Measurements from ENCODE around the gene TANGO2.

The TANGO2 gene

DNA sequence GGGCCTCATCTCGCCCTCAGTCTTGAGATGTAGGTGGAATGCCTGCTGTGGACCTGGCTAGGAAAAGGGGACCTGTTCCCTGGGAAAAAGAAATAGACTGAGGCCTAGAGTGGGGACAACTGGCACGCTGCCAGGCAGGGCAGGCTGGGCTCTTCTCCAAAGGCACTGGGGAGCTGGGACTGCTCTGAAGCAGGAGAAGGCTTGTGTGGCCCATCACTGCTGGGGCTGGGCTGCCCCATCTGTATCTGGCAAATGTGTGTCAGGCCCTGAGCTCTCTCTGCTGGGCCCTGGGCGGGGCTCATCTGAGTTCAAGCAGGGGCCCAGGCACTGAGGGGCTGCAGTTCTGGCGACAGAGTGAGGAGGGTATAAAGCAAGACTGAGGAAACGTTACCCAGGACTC is 37.2 kb upstream of the TANGO2 start:
- DNase-seq (ENCODE audit: low read depth): no peak

DNA sequence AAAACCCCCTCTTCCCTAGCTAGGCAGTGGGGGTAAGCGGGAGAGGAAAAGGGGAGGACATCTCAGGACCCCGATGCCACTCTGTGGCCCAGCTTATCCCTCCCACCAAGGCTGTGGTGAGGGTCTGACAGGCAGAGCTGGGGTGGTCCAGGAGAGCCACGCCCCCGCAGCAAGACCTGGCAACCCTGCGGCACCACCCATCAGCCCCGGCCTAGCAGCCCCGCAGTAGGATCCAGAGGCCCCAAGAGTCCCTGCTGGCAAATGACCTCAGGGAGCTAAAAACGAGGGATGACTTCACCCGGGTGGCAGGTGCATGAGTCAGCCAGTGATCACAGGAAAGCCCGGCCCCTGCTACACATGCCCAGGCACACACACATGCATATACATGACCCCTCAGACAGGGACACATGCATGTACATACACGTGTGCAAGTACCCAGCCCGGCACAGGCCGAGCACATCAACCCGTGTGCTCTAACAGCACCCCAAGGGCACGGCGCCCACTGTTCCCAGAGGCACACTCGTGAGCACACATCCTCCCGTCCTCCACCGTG is 36.6 kb upstream of the TANGO2 start:
- peak; percentile 84 for DNase-seq (ENCODE audit: low read depth)

DNA sequence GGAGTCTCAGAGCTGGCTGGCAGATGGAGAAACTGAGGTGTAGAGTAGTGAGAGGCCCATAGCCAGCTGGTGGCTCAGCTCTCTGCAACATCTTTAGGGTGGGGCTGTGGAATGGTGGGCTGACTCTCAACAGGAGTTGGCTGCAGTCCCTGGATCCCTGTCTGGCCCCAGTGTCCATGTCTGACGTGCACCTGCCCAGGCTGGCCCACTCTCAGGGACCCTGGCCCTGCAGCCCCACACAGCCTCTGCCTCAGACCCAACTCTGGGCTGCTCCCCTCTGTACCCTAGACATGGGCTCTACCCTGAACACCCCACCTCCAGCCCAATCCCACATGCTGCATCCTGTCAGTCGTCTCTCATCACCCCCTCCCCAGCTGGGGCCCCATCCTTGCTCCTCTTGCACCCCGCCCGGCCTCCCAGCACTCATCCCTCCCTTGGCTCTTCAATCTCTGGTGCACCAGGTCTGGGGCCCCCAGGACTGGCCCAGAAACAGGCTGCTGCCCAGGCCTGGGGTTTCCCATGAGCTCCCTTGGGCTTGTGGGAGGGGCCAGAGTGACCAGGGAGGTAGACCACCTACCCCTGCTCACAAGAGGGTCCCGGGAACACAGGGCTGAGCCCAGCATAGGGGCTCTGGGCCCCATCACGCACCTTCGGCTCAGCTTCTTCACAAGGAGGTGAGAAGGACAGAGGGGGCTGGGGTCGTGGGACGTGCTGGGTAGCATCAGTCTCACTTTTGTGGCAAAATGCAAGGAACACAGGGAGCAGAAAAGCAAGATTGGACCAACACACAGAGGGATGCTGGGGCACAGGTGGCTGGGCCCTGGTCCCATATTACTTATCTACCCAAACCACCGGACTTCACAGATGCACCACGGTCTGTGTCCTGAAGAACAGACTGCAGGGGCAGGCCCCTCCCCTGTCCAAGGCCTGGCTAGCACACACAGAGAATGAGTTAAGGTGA is 35.8 kb upstream of the TANGO2 start:
- DNase-seq (ENCODE audit: low read depth): no peak

DNA sequence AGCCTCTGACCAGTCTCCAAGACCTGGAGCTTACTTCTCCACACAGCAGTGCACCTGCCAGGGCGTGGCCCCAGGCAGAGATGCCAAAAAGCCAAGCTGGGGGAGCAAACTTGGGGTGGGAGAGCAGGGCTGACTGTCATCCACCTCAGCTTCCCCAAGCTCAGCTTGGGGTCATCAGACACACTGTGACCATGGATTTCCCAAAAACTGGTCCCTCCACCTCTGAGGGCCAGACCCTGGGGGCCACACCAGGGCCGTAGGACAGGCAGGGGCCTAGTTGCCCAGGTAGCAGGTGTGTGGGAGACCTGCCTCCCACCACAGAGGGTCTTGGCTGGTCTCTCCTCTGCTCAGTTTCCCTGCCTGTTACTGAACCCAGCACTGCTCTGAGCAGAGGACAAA is 34.9 kb upstream of the TANGO2 start:
- no peak for DNase-seq (ENCODE audit: low read depth)

DNA sequence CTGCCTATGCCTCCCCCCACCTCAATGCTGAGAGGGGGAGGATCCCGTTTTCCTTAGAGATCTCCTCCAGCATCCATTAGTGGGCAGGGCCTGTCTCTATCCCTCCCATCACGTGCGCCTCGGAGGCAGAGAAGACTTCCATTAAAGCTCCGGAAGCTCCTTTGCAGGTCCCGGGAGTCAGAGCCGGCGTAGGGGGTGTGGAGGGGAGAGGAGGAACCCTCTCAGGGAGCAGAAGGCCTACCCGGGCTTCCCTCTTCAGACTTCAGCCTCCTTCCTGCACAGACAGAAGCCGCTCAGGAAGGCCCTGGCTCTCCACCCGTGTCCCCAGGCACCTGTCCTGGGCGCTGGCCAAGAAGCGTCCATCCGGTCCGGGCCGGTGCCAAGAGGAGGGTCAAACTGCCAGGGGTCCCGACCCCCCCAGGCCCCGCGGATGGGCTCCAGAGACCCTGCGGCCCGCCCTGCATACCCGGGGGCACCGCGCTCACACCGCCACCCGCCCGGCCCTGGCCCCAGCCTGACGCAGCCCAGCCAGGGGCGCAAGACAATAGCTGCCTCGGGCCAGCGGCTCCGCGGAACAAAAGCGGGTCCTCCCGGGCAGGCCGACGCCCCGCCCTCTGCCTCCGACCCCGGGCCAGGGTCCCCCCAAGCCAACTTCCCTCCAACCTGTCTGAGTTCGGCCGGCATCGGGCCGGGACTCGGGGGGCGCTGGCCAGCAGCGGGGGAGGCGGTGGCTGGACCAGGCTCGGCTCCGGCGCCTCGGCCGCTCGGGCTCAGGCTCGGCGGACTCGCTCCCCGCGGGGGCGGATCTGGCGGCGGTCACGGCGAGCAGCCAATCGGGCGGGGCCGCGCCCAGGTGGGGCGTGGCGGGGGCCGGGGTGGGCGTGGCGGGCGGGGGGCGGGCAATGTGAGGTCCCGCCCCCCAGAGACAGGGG is 34.2 kb upstream of the TANGO2 start:
- DNase-seq (ENCODE audit: low read depth): peak; percentile 80

DNA sequence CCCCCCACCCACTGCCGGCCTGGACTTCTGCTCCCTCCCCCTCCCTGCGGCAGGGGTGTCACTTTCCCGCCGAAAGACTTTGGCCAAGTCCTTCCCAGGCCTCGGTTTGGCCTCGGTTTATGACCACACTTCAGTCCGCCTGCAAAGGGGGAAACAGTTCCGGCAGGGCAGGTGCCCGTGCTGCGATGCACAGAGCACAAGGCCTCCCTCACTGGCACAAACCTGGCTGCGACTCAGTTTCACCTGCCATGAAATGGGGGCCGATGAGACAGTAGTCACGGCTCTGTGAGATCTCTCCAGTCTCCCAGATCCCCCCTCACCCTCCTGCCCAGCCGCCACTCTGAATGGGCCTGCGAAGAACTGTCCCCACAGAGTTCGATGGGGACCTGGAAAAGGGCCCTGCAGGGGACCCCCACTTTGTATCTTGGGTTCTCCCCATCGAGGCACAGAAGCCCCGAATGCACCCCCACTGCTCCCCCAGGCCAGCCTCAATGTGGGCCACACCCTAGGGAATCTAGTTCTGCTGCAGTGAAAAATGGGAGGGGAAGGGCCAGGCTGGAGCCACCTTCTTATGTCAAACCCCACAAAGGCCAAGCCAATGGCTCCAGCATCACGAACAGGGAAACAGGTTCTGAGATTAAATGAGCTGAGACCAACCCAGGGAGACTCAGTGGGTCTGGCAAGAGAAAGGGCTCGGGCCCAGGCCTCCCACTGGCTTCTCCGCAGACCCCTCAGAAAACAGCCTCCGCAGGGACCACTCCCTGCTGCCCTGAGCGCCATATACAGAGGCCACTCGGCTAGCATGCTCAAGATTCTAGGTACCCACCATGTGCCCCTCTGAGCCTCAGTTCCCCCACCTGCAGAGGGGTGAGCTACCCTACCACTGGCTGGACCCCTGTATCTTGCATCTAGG is 33.3 kb upstream of the TANGO2 start:
- DNase-seq (ENCODE audit: low read depth): no peak

DNA sequence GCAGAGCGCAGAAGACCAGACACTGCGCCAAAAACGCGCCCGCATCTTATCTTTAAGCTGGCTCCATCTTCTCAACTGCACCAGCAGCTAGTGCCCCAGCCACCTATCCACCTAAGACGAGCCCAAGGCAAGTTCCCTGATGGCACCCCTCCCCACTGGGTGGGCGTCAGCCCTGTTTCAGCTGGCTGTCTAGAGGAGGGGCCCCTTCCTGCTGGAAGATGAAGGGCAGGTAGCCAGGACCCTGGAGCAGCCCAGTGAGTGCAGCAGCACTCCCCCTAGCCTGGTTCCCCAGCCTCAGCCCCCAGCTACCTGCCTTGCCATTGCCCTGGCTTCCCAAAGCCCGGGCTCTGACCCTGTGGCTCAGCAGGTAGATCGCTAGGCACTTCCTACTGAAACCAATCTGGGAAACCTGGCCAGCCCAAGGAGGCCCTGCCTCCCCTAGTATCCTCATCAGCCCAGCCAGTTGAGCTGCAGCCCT is 32.5 kb upstream of the TANGO2 start:
- DNase-seq (ENCODE audit: low read depth): no peak

DNA sequence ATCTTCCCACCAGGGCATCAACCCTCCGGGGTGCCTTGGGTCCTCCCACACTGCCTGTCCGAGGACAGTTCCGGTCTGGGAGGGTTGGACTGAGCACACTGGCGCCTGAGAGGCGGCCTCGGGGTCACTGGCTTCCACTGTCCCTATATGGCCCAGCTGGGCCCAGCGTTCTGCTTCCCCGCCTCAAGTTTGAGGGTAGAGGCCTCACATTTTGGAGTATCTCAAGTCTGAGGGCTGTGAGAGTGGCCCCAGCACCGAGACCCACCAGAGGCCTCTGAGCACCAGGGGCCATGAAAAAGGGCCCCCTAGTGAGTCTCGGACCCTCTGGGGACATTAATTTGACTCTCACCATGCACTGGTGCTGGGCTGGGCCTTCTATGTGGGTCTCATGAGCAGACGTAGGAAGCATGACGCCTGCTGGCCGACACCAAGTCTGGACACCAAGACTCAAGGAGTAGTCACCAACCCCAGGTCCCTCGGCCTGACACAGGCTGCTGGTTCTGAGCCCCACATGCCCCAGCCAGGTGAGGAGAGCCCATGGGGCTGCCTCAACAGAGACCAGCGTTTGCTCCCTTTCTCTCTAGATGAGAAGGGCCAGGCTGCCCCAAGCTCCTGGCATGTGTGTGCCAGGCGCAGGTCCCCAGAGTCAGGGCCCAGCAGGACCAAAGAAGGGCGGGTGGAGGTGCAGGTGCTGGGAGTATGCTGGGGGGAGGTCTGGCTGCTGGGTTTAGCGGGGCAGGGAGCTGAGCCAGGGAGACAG is 31.8 kb upstream of the TANGO2 start:
- DNase-seq (ENCODE audit: low read depth): no peak

DNA sequence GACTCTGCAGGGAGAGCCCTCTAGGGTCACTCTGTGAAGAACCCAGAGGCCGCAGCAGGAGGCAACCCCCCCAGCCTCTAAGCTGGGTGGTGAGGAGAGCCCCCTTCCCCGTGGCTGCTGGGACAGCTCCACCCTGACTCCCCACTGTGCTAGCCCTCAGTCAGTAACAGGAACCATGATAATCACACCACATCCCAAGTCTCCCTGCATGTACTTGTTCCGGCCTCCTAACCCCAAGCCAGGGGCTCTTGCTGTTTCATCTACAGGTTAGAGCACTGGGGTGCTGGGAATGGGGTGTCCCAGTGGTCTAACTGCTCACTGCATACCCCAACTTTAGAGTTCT is 31.2 kb upstream of the TANGO2 start:
- DNase-seq (ENCODE audit: low read depth): no peak

DNA sequence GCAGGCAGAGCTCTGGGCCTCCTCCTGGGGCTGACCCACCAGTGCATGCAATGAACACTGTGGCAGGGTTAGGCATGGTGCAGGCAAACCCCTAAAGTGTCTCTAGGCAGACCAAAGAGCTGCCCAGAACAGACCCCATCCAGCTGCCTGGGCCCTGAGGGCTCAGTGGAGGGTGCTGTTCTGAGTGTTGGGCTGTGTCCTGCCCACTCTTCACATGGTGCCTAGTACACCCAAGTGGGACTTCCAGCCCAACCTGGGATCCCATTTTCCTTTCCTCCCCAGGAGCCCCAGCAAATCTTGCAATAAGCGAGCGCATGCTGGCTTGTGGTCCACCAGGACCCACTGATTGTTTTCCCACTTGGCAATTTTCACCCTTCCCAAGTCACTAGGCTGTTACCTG is 30.7 kb upstream of the TANGO2 start:
- DNase-seq (ENCODE audit: low read depth): no peak

DNA sequence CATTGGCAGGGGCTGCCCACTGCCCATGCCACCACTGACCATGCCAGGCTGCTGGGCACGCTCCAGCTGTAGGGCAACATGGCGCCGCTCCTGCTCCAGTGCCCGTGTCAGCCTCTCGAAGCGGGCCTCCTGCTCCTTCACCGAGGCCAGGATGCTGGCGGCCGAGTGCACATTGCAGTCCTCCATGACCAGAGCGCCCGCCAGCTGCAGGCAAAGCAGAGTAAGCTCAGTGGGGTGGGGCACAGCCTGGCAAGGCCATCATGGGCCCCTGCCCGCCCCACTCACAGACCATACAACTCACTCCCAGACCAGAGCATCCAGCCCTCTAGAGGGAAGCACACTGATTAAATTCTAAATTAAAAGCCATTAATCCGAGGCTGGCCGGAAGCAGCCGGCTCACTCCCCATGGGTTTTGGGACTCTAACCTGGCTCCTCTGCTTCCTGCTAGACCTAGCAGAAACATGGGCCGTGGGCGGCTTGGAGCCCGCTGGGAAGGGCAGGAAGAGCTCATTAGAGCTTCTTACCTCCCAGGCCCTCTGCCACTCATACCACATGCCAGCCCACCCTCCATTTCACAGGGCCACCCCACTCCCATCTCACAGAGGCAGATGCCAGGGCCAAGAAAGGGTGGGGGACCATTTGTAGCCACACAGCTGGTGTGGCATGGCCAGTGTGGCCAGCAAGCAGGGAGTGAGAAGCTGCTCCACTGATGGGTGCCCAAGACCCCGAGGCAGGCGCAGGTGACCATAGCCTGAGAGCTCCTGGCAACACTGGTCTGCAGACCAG is 30.1 kb upstream of the TANGO2 start:
- no peak for DNase-seq (ENCODE audit: low read depth)

DNA sequence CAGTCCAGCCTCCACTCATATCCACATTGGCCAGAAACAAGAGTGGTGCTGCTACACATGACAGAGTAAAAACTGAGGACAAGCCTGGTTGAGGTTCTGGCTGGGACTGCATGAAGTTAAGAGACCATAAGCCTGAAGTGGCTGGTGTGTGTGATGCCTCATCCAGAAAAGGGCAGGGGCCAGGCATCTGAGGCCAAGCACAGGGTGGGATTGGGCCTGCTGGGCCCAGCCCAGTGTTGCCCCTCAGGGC is 29.6 kb upstream of the TANGO2 start:
- no peak for DNase-seq (ENCODE audit: low read depth)

DNA sequence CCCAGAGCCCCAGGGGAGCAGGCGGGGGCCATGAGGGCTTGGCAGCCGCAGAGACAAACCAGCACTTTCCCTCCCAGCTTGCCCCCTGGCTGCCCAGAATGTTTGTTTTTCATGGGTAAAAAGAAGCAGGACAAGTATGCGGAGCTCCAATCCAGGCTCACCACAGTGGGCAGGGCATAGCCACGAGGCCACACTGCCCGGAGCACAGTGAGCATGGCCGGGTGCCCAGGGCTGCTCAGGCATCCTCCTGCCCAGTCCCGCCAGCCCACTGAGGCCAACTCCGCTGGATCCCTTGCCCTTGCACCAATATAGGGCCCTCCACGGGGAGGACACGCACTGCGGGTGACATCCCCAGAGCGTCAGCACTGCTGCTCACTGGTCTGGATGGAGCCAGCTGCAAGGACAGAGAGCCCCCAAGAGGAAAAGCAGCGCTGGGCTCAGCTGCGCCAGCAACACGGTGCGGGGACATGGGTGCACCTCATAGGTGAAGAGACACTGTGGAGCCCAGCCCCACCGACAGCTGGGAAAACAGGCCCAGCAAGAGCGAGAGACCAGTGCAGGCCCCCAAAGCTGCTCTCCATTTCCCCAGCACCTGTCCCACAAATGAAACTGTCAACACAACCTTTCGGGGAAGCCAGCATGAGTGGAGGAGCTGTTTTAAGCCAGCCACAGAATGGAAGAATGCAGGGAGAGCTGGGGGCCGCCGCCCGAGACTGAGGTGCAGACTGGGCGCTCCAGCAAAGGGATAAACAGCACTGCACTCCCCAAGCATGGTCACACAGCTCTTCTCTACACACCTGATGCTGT is 29.1 kb upstream of the TANGO2 start:
- DNase-seq (ENCODE audit: low read depth): no peak

DNA sequence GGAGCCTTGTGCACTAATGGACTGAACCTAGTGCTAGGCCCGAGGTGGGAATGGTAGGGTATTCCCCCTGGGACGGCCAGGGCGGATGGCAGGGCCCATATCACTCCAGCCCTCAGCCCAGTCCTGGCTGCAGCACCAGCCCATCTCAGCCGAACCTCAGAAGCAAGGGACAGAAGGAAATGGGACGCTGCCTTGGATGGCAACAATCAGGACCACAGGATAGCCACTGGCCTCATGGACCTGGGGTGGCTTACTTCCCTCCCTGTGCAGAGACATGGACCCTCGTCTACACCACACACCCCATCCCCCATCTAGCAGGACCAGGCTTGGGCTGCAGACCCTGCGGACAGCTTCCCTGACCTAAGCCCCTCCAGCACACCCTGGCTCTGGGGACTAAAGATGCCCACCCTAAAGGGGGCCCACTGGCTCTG is 28.4 kb upstream of the TANGO2 start:
- no peak for DNase-seq (ENCODE audit: low read depth)

DNA sequence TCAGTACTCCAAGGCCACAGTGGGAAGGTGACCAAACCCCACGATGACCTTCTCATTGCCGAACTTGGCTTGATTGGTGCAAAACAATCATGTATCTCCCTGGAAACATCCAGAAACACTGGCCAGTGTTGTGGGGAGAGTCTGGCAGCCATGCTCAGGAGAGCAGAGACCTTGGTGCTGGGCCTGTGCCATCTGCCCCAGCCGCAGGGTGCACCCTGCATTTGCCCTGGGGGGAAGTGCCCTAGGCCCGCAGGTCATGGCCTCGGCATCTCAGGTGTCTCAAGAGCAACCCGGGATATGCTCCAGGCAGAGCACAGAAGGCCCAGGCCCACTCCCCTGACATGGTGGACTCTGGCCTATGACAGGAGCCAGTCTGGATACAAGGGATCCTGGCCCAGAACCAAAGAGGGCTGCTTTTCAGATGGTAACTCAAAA is 28.0 kb upstream of the TANGO2 start:
- no peak for DNase-seq (ENCODE audit: low read depth)

DNA sequence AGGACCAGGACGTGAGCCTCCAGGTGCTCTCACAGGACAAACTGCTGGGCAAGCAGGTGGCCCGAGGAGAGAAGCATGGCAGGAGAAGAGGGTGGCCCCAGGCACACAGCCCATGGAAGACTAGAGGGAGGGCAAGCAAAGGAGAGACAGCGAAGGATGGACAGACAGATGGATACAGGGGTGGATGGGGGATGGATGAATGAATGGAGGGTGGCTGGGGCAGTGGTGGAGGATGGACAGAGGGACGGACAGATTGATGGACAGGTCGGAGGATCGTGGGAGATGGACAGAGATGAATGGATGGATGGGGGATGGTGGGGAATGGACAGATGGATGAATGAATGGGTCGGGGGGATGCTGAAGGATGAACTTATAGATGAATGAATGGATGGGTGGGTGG is 27.0 kb upstream of the TANGO2 start:
- no peak for DNase-seq (ENCODE audit: low read depth)

DNA sequence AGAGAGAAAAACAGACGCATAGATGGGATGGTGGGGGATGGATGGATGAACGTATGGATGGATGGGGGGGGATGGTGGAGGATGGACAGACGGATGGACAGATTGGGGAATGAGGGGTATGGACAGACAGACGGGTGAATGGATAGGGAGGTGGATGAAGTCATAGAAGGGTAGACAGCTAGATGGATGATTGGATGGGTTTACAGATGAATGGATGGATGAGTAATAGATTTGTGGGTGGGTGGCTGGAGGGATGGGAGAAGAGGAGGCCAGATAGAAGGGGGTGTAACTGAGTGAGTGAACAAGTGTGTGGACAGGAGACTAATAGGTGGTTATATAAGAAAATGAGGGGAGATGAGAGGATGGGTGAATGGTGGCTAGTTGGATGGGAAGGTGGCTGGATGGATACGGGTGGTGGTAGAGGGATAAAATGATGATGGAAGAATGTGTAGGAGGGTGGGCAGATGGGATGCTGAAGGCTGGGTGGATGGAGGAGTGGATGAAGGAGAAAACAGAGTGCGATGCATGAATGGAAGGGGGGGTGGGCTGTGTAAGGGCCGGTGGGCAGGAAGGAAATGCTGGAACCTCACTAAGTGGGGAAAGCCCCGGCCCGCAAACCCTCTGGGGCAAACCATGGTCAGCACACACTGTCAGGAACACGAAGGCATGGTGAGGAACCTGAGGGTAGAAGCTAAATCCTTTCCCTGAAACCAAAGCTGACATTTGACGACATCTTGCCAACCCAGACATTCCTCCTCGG is 25.9 kb upstream of the TANGO2 start:
- DNase-seq (ENCODE audit: low read depth): no peak

DNA sequence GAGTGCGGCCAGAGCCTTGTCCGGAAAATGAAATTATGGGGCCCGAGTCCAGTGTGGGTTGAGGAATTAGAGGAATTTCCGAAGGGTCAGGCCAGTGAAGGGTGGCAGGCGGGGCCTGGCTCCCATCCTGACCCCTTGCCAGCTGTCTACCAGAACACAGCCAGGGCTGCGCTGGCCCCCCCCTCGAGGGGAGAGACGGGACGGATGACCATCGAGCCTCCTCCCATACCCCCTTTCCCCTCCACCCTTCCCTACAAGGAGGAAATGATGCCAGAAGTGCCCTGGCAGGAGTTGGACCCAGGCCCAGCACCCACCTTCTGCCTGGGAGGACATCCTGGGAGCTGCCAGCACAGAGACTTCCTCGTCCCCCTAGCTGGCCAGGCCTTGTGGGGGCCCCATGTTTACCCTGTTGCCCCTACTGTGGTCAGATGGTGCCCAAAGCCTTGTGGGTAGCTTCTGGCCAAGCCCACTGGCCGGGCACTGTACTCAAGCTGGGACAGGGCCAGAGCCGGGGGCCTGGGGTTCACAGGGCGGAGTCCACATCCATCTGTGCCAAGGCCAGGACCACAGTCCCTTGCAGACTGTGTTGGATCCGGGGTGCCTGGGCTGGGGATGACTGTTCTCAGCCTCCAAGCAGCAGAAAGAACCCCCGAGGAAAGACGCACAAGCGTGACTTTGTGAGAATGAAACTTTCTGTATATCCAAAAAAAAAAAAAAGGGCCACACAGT is 25.1 kb upstream of the TANGO2 start:
- DNase-seq (ENCODE audit: low read depth): no peak
